Ishikawa (cell line): ENCODE measurements around the gene NUP214.

Source experiments
- CEBPB ChIP-seq: IDR thresholded peaks from 2 replicates; pipeline ENCODE4 v1.6.1; 2012
- CREB1 ChIP-seq: IDR thresholded peaks from 2 replicates; pipeline ENCODE4 v1.6.1; 2012; ENCODE audit warnings: low read depth
- EGR1 ChIP-seq: IDR thresholded peaks from 2 replicates; pipeline ENCODE4 v1.6.1; 2012
- EP300 ChIP-seq: IDR thresholded peaks from 2 replicates; pipeline ENCODE4 v1.6.1; 2012; ENCODE audit warnings: borderline replicate concordance
- FOXM1 ChIP-seq: IDR thresholded peaks from 2 replicates; pipeline ENCODE4 v1.6.1; 2012; ENCODE audit warnings: low read depth, borderline replicate concordance
- MAX ChIP-seq: IDR thresholded peaks from 2 replicates; pipeline ENCODE4 v1.6.1; 2012
- NFIC ChIP-seq: IDR thresholded peaks from 2 replicates; pipeline ENCODE4 v1.6.1; 2012
- RAD21 ChIP-seq: IDR thresholded peaks from 2 replicates; pipeline ENCODE4 v1.6.1; 2012; ENCODE audit warnings: low read depth
- REST ChIP-seq: IDR thresholded peaks from 2 replicates; pipeline ENCODE4 v1.6.1; 2012; ENCODE audit warnings: low read depth, mild to moderate bottlenecking
- TAF1 ChIP-seq: IDR thresholded peaks from 2 replicates; pipeline ENCODE4 v1.6.1; 2012; ENCODE audit warnings: low read depth, mild to moderate bottlenecking
- TEAD4 ChIP-seq: IDR thresholded peaks from 2 replicates; pipeline ENCODE4 v1.6.1; 2012
- USF1 ChIP-seq: IDR thresholded peaks from 2 replicates; pipeline ENCODE4 v1.6.1; 2012
- YY1 ChIP-seq: IDR thresholded peaks from 2 replicates; pipeline ENCODE4 v1.6.1; 2012; ENCODE audit warnings: low read depth
- ZBTB7A ChIP-seq: IDR thresholded peaks from 2 replicates; pipeline ENCODE4 v1.6.1; 2012; ENCODE audit warnings: low read depth

- TF ChIP-seq NFIC: no peak
- no peak for TF ChIP-seq REST
- no peak for TF ChIP-seq EP300
- no peak for TF ChIP-seq MAX
- TF ChIP-seq TAF1: no peak
- TF ChIP-seq CEBPB: no peak
- no peak for TF ChIP-seq YY1
- TF ChIP-seq ZBTB7A: no peak
- TF ChIP-seq EGR1: no peak
- no peak for TF ChIP-seq RAD21
- no peak for TF ChIP-seq TEAD4
- no peak for TF ChIP-seq FOXM1
- TF ChIP-seq USF1: no peak
- no peak for TF ChIP-seq CREB1
Observed at GRCh38 chr9:131276094-131276888, 150.9 kb downstream of the NUP214 start, which contains the start of gene FAM78A.
